RCC 7860 (cell line): ENCODE measurements around the gene PRICKLE4.
"Not testable (repeated sequence)": the region's sequence is repeated elsewhere in the genome, so short reads cannot be mapped to it uniquely, and the experiment has no call there.

ENCODE experiments used
- DNase-seq: peaks from one replicate; pipeline ENCODE4 v3.0.0-alpha.2; 2015; ENCODE audit warnings: low spot score
- FAIRE-seq: peaks from 2 replicates; lab custom pipeline; 2012; peaks lifted over from hg19 to GRCh38; lab: Jason Lieb, UNC

Gene PRICKLE4

DNA sequence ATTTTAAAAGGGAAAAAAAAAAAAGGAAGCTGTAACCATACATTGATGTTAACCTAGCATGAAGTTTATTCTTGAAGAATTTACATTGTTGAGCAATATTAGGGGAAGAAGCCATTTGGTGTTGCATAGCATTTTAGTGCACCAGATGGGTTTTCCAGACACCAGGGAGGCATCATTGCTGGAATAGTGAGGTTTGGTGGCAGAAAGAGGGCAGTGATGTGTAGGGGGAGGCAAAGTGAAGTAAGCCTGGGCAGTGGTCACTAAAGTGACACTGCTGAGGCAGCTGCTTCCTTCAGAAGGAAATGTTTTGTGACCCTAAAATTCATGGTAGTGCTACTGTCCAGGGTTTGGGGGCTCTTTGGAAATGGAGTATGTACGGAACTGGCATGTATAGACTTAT is 9.5 kb downstream of the PRICKLE4 start:
- FAIRE-seq (no peak), DNase-seq (no peak)

GRCh38 chr6:41791305-41791704 is 10.7 kb downstream of the PRICKLE4 start:
- no peak for DNase-seq

DNA sequence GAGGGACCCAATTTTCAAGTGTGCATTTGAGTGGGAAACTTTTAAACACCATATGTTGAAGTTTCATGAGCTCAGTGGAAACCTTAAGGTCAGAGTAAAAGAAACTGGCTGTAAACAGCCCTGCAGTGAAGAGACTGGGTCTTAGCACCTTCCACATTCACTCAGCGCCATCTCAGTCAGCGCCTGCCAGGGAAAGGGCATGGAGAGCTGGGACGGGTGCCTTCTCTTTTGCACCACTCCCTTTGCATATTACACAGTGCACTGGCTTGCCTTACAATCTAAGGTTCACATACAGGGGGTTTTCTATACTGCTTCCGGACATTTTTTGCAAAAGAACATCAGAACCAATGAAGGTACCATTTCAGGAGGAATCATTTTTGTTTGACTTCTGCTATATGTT is 11.4 kb downstream of the PRICKLE4 start:
- DNase-seq (no peak), FAIRE-seq (no peak)

More at GRCh38 chr6:41791305-41791704, 10.7 kb downstream of the PRICKLE4 start:
- FAIRE-seq = no peak

DNA sequence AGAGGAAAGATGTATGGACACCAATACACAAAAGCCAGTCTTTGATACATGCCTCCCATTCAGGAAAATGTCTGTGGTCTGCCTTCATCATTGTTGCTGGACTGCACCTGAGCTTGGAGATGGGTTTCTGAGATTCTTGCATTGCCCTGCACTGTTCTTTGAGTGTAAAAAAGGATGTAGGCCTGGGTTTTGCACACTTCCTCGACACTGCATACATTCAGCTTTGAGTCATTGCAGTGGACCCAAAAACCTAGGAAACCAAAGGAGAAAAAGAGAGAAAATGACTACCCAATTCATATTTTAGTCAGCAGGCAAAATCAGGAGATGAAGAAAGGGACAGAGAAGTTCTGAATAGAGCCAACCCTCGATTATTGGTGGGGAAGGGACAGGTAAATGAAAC is 15.9 kb downstream of the PRICKLE4 start:
- no peak for FAIRE-seq
- DNase-seq = no peak

DNA sequence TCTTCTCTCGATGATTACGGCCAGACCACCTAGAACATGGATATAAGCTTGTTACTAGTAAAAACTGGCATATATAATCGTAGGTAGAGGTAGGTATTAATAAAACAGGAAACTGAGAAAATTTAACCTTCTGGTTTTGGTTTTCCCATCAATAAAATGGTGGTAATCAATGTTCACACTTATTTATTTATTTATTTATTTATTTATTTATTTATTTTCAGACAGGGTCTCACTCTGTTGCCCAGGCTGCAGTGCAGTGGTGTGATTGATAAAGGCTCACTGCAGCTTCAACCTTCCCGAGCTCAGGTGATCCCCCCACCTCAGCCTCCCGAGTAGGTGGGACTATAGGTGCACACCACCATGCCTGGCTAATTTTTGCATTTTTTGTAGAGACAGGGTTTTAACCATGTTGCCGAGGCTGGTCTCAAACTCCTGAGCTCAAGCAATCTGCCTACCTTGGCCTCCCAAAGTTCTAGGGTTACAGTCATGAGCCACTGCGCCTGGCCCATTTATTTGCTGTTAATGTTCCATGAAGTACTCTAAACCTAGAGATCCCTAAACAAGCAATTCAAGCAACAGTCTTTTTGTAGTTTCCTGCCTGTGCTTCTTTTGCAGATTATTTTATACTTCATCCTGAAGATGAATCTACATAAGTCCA is 18.4 kb downstream of the PRICKLE4 start:
- no peak for DNase-seq
- FAIRE-seq = no peak

GRCh38 chr6:41799559-41799911 is 19.0 kb downstream of the PRICKLE4 start:
- FAIRE-seq (no peak), DNase-seq (no peak)

DNA sequence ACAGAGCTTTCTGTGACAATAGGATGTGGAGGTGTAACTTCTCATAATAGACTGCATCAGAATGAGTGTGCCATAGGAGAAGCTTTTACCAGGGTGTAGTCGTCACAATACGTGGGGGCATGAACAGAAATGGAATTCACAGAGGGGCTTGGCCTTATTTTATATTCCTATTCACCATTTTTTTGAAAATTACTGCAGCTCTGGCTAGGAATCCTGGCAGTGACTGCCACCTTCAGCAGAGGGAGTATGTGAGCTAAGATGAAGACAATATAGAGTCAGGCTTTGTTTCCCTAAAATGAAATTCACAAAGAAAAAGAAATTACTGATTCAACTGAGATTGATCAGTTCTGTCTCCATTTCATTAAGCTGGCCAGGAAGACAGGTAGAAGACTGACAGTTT is 20.8 kb downstream of the PRICKLE4 start:
- FAIRE-seq (no peak), DNase-seq (no peak)

GRCh38 chr6:41805830-41806774 is 25.5 kb downstream of the PRICKLE4 start:
- DNase-seq (no peak), FAIRE-seq (no peak)

DNA sequence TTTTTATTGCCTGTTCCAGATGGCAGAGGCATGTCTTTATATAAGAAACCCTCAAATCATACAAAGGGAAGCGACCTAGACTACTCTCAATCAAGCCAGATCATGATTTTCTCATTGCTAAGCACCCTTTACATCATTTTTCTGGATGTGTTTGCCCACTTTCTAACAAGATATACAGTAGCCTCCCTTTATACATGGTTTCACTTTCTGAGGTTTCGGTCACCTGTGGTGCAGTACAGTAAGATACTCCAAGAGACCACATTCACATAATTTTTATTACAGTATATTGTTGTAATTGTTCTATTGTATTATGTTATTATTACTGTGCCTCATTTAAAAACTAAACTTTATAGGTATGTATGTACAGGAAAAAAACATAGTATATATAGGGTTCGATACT is 30.5 kb downstream of the PRICKLE4 start:
- no peak for FAIRE-seq
- no peak for DNase-seq

DNA sequence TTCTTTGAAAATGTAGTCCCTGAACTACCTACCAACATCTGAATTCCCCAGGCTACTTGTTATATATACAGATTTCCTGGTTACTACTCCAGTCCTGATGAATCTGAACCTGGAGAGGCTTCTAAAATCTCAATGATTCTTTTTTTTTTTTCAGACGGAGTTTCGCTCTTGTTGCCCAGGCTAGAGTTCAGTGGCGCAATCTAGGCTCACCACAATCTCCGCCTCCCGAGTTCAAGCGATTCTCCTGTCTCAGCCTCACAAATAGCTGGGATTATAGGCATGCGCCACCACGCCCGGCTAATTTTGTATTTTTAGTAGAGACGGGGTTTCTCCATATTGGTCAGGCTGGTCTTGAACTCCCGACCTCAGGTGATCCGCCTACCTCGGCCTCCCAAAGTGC is 31.4 kb downstream of the PRICKLE4 start:
- DNase-seq, FAIRE-seq: not testable (repeated sequence)

DNA sequence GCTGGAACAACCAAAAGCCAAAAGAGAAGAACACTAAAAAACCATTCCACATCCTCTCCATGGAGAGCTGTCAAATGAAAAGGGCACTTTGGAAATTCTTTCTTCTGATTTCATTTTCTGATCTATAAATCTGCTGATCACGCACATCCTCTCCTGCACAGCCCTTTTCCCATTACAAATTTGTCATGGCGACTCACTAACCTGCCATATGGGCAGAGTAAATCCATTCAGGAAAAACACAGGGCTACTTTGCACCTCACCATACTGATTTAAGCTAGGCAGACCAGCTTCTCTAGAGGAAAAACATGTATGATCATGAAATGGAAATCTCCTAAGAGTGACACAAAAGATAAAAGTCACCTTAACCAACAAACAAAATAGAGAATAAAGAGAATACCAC is 32.9 kb downstream of the PRICKLE4 start:
- no peak for FAIRE-seq
- DNase-seq = no peak

GRCh38 chr6:41813956-41814355 is 33.4 kb downstream of the PRICKLE4 start:
- no peak for DNase-seq
- no peak for FAIRE-seq

DNA sequence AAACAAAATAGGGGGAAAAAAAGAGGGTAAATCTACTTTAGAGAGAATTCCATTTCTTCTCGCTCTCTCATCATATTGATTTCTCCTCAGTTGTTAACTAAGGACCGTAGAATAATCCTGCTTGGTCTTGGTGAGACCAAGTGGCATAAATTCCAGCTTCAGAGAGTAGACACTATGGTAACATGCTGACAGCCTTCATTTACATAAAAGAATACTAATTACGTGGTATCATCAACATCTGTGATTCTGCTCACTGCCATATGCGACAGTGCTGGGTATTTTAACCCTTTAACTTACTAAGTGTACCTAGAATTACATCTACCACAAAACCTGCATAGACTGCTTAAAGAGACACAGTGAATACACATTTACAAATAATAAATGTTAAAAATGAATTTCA is 34.0 kb downstream of the PRICKLE4 start:
- FAIRE-seq = no peak

DNA sequence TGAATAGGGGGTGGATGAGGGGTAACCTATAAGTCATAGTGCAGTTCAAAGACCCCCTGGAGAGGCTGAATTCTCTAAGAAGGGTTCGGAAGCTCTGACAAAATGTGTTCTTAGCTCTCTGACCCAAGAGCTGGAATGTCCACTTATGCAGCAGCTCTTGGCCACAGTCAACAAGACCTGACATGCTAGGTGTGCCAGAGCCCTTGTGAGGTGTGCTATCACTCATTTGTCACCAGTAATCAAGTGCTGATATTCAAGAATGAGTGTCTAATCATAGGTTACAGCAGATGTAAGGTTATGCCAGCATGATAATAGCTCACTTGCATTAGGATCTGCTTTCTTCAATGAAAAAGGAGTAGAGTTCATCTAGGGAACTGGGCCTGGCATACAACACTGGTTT is 35.0 kb downstream of the PRICKLE4 start:
- DNase-seq = no peak
- no peak for FAIRE-seq

More for the DNA sequence above, 34.0 kb downstream of the PRICKLE4 start:
- no peak for DNase-seq

DNA sequence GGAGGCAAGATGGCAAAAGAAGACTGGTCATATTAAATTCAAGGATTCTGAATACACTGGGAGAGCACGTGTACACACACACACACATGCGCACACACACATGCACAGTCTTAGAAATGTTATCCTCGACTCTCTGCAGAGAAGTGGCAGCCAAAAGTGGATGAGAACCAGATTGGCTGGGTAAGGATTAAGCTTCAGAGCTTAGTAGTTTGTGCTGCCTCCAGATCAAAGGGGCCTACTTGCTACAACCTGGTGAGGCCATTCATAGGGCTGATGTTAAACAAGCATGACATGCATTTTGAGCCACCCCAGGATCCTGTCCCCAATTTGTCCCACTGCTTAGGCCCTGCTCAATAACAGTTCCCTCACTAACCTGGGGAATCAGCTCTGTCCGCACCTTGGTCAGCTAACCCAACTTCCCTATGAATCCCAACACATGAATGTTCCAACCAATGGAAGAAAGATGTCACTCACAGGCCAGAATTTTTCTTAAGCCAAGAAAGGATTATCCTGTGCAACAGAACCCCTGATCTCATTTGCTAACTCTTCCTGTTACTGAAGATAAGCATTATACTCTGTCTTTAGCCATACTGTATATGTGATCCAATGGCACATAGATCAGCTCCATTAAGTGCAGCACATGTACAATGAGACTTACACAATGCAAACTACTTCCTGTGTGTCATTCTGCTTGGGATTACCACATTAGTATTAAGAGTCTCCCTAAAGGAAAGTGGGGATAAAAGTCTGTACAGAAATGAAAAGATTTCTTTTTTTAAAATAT is 37.9 kb downstream of the PRICKLE4 start:
- FAIRE-seq = no peak
- DNase-seq = no peak

DNA sequence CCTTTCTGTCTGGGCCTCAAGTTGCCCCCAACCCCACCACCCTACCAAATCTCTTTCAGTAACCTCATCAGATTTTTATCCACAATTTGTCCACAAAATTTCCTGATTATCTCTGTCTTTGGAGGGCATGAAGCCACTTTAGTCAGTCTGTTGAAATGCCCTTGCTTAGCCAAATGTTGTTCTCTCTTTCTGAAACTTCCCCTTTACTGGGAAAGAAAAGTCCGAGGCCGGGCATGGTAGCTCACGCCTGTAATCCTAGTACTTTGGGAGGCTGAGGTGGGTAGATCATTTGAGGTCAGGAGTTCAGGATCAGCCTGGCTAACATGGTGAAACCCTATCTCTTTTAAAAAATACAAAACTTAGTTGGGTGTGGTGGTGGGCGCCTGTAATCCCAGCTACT is 40.7 kb downstream of the PRICKLE4 start:
- FAIRE-seq (no peak), DNase-seq (no peak)

GRCh38 chr6:41822021-41822420 is 41.4 kb downstream of the PRICKLE4 start:
- DNase-seq = no peak

GRCh38 chr6:41823178-41823577 is 42.6 kb downstream of the PRICKLE4 start:
- FAIRE-seq (no peak), DNase-seq (no peak)

More at GRCh38 chr6:41822021-41822420, 41.4 kb downstream of the PRICKLE4 start:
- FAIRE-seq = no peak

GRCh38 chr6:41824571-41825569 is 44.3 kb downstream of the PRICKLE4 start:
- DNase-seq (peak; percentile 34), FAIRE-seq (no peak)

DNA sequence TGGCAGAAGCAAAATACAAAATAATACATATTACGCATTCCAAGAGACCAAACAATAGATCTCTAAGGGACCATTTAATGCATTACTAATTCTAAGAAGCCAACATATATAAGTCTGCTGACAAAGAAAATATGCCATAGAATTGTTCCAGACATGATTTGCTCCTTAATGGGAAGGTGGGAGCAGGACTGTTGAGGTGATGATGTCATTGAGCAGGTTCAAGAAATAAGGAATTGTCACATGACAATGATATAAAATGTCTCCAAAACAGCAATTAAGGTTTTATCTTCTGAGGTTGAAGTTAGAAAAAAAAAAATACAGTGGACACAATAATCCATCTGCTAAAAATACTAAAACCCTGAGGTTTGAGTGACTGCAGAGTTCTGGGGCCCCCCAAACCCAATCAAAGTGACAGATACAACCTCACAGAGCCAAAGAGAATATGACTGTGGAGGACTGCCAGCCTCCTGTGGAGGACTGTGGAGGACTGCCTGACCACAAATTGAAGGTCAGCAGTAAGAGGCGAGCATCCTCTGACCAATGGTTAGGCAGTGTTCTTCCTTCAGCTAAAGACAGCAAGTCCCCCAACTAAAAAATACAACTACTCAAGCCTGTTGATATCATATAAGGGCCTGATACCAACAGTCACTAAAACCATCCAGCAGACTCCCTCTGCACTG is 45.9 kb downstream of the PRICKLE4 start:
- no peak for DNase-seq
- FAIRE-seq = no peak
